D721Med (cell line): ENCODE measurements around the gene SYNE3.
A peak's percentile ranks its signal among the peaks of the same experiment; 100 is the strongest.

Source experiments
- DNase-seq: peaks from one replicate; pipeline ENCODE4 v3.0.0; 2011; ENCODE audit warnings: low spot score; ENCODE audit not compliant: insufficient read length
- FAIRE-seq: peaks from 2 replicates; lab custom pipeline; 2011; peaks lifted over from hg19 to GRCh38; lab: Jason Lieb, UNC
- CTCF ChIP-seq: IDR thresholded peaks from 2 replicates; pipeline ENCODE4 v1.5.1; 2012; ENCODE audit warnings: mild to moderate bottlenecking, control low read depth; ENCODE audit not compliant: insufficient read depth; ENCODE audit errors: missing control alignments

The SYNE3 gene

GRCh38 chr14:95540236-95540855 lies 23.9 kb upstream of the SYNE3 start:
- no peak for TF ChIP-seq CTCF
- no peak for DNase-seq
- no peak for FAIRE-seq

- FAIRE-seq: no peak
- DNase-seq: no peak
- no peak for TF ChIP-seq CTCF
These were observed 22.5 kb upstream of the SYNE3 start for GRCh38 chr14:95538801-95539509.

GRCh38 chr14:95537298-95538089 lies 21.0 kb upstream of the SYNE3 start:
- DNase-seq (no peak), FAIRE-seq (peak; percentile 60)
- TF ChIP-seq CTCF: no peak

- TF ChIP-seq CTCF: no peak
- FAIRE-seq (no peak), DNase-seq (no peak)
These were observed 20.2 kb upstream of the SYNE3 start for GRCh38 chr14:95536671-95537070.

- no peak for DNase-seq
- TF ChIP-seq CTCF: no peak
- no peak for FAIRE-seq
These were observed 19.7 kb upstream of the SYNE3 start for GRCh38 chr14:95536036-95536593.

- no peak for TF ChIP-seq CTCF
- FAIRE-seq: no peak
- DNase-seq: no peak
These were observed 19.0 kb upstream of the SYNE3 start for GRCh38 chr14:95535226-95536021.
